Endometrial microvascular endothelial cells (primary cell): ENCODE measurements around the gene GSN. TPM values are rescaled to one million over a fixed set of nuclear protein-coding genes. Genes with fewer than 3 reads are reported as not detected.

Experiments
- in situ Hi-C: cut with HindIII; loops from 2 replicates; pipeline ENCODE4 v1.10.0; 2017; ENCODE audit warnings: low sequenced_read_pairs, low pct_unique_long_range_greater_than_20kb; ENCODE audit errors: inconsistent ontology term
- total RNA-seq: library from RNA; depleted of rRNA; stranded (reverse); fragments of >200 nt; gene quantifications from one replicate; pipeline ENCODE4 v1.2.3, GENCODE V29; 2015; ENCODE audit errors: inconsistent ontology term

Gene GSN
- total RNA-seq, 1 donor from 2014 or later = 82.4 TPM

DNA sequence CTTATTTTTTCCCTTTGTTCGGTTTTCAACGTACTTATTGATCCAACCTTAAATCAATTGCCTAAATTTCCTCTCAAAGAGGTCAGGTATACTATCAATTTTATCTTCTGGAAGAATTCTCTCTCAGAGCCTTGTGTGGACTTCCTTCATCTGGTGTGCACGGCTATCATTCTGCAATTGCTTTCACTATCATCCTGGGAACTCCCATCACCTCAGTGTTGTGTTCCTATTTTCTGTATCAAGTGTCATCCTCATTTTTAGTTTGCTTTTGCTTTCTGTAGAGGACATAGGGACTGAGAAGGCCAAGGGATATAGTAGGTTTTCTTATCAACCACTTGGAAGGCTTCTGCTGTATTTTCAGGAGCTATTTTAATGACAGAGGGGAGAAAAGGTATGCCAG, 90.8 kb downstream of the GSN start:
- in situ Hi-C loops = loop anchor here (10.0 kb wide), 1 partner anchor 74 kb away; no protein-coding TSS in a partner anchor

DNA sequence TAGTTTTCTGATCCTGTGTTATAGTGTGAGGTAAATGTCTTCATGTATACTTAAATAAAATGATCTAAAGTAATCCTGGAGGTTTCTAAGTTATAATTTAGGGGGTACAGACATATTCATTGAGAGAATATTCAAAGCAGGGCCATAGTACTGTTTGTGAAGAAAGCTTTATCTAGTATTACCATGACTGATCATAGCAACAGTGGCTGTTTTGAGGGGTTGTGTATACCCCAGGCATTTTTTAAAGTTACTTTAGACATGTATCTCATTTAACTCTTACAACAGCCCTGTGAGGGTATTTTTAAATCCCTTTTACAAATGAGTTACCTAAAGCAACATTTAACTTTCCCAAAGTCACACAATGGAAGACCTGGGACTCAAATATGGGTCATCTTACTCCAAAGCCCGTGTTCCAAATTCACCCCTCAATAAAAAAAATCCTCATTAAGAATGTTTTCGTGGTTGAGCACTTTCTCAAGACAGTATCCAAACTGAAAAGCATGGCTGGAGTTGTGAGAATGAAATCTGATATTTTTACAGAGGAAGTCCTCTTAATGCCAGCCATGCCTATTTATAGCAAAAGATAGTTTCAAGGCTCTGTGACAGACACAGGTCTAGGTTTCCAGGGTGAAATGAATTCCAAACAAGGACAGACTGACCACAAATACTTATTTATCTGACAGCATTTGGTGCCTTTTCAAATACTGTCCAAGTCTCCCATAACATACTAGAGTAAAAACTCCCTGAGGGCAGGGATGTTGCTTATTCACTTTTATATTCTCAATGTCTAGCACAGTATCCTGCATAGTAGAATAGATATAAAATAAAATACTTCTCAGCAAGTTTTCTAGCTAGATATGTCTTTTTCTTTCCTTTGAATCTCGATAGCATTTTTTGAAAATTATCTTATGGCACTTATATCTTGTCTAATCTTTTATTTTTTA, 91.7 kb downstream of the GSN start:
- in situ Hi-C loops = loop anchor here (10.0 kb wide), 1 partner anchor 75 kb away; no protein-coding TSS in a partner anchor

DNA sequence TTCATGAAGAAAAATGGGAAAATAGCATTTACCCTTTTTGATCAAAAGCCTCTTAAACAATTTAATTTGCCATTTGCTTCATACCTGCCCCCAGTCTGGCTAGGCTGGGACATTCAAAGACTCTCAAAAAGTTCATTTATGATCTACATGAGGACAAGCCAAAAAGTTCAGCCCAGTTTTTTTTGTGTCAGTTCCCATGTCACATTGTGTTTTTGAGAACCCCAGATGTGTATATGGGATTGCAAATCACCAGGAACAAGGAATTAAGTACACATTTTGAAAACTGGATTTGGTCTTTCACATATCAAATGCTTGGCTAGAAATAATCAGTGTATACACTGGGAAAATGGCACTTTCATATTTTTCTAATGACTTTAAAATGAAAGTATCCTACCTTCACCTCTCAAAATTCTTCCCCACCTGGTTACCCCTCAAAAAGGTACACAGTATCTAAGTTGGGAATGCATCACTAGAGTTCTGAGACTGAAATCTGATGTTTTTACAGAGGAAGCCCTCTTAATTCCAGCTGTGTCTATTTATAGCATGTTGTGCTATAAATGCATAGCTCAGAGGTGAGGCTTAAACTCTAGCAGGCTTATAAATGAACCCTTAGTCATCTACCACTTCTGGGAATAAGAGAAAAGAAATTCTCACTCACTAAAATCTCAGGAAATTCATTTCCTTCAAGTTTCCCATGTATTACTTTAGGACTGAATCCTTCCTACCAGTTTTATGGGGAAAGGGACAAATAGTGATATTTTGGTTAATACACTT, 92.8 kb downstream of the GSN start:
- in situ Hi-C loops = no loop called here

DNA sequence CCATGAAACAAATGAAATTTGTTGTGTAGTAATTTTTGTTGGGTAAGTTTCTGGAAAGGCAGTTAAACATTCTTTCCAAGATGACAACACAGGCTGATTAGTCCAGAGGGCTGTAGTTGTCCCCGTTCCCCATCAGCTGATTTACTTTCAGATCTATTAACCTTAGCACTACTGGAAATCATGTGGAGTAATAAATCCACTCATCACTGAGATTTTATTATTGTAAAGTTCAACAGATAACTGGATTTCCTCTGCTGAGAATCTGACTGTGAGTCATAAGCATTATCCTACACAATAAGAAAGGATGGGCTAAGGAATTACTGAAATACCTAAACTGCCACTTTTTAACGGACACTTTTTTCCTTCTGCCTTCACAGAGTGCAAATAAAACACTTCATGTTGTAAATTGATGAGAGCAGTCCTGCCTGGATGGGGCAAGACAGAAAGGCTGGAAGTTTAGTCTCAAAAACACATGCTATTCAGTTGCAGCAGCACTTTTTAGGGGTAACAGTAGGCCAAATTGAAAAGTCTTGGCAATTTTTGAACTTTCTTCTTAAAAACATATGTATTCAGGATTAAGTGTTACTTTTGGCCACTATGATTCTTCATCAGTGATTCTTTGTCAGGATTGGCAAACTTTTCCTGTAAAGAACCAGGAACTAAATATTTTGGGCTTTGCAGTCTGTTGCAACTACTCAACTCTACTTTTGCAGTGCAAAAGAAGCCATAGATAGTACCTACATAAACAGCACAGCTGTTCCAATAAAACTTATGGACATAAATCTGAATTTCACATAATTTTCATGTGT, 95.1 kb downstream of the GSN start:
- in situ Hi-C loops = no loop called here

DNA sequence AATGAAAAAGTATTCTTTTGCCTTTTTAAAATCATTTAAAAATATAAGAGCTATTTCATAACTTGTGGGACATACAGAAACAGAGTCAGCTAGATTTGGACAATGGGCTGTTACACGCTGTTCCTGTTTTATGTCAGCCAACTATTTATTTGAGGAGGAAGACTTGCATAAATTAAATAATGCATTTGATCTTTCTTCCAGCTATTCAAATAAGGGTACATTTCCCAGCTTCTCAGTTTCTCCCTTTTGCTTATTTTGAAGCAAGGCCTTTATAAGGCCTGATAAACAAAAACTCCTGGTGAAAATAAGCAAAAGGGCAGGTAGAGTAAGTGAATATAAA, 95.6 kb downstream of the GSN start:
- in situ Hi-C loops = no loop called here

- in situ Hi-C loops = no loop called here
Observed at GRCh38 chr9:121364077-121364476, 96.1 kb downstream of the GSN start.

DNA sequence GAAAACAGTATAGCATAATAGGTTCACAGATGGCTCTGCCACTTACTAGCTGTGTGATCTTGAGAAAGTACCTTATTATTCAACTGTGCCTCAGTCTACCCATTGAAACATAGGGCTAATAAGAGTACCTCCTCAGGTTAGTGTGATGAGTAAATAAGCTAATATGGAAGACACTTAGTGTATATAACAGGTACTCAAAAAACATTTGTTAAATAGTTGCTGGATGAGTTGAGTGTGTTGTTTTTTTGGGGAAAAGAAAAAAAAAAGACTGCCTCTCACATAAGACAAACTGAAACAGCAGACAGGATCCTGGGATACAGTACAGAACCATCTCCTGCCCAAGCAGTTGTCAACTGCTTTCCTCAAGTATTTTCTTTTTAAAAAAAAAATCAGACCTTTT, 96.9 kb downstream of the GSN start:
- in situ Hi-C loops = no loop called here

GRCh38 chr9:121365564-121365963, 97.6 kb downstream of the GSN start:
- in situ Hi-C loops = no loop called here

DNA sequence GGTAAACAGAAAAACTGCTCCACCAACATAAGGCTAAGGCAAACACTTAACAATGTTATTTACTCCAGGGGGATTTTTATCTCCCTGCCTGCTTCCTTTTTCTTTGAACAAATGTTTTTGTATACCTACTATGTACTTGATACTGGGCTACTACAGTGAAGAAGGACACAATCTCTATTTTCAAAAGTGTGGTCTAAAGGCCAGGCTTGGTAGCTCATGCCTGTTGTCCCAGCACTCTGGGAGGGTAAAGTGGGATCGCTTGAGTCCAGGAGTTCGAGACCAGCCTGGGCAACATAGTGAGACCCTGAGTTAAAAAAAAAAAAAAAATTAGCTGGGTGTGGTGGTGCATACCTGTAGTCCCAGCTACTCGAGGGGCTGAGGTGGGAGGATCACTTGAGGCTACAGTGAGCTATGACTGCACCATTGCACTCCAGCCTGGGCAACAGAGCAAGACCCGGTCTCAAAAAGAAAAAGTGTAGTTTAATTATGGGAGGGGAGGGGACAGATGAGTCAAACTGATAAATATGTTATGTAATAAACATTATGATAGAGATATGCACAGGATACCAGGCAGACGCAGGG, 98.7 kb downstream of the GSN start:
- in situ Hi-C loops = no loop called here

- in situ Hi-C loops = no loop called here
Observed at GRCh38 chr9:121367306-121368137, 99.6 kb downstream of the GSN start.

- in situ Hi-C loops = no loop called here
Observed at GRCh38 chr9:121368138-121368522, 100.2 kb downstream of the GSN start.

- in situ Hi-C loops = no loop called here
Observed at GRCh38 chr9:121368745-121369144, 100.8 kb downstream of the GSN start.

GRCh38 chr9:121369595-121370265, 101.8 kb downstream of the GSN start, which contains the start of gene STOM:
TSS of gene STOM (minus strand) at chr9:121370250. CDS start at chr9:121370187, 63 bp downstream.
- in situ Hi-C loops = no loop called here

DNA sequence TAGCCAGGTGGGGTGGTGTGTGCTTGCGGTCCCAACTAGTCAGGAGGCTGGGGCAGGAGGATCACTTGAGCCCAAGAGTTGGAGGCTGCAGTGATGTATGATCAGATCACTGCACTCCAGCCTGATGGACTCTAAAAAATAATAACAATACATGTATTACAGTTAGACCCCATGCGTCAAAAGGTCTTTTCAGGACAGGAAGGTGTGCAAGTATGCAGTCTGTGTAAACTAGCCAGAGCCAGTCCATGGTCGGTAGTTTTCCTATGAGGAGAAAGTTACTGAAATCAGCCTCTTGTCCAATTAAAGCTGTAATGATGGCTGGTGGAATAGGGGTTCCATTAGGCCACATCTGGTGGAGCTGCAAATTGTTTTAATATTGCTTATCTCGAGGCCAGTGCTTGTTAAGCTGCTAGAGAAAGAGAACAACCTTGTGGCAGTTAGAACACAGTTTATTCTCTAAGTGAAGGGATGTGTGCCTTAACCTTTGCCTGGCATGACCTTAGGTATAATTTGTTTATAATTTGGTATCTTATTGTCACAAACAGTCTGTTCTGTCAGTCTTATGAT, 103.6 kb downstream of the GSN start:
- in situ Hi-C loops = no loop called here

GRCh38 chr9:121372239-121373010, 104.5 kb downstream of the GSN start:
- in situ Hi-C loops = no loop called here

DNA sequence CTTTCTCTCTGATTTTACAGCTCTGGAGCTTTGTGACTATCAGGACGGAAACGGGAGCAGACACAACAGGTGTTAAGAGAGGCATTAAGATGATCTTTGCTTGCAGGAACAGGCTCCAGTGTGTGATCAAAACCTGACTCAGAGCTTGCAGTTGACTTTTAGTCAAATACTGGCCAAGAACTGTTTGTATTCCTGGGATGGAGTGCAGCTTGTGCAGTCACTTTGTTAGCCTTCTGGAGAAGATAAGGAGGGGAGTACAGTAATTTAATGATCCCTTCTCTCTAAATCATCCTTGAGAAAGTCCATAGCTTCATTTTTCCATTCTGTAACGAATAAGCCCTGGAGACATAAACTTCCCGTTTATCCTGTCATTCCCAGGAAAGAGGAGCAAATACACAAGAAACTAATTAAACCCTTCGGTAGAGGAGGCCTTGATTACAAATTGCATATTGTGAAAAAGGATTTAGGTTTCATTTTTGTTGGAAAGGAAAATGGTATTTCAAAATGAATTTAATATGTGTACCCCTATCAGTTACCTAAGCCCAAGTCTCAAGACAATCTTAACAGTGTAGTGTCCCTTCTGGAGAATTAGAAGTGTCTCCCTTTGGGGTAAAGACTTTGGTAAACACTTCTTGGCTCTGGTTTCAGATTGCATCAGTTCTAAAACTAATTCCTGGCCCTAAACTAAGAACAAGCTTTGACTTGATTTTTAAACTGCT, 105.2 kb downstream of the GSN start:
- in situ Hi-C loops = no loop called here
